ENCODE measurements around the gene IRF4.

Gene IRF4

DNA sequence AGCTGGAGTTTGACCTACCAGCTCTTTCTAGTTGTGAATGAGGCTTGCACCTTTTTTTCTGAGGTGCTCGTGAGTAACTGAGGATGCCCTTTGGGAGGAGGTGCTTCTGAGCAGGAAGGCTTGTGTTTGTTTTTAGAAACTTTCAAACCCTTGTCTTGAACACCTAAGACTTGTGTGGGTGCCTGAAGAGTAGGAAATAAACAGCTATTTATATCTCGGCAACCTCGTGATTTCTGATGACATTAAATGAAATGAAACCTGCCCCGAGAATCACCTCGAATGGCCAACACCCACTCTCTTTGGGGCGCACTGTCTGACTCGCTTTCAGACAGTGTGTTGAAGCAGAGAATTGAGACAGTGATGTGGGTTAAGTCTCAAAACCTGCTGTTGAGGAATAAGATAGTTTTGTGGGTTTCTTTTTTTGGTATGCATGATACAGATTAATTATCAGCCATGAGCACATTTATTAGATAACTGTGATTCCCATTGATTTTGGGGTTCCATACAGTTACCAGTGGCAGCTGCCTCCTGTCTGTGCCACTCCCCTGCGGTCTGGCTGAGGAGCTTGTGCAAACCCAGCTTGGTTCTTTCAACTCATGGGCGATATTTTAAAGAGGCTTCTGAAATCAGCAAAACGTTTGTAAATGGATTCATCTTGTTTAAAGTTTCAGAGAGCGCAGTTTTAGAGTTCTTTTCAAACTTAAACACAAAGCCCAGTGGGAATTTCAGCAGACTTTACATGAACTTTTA lies 8.4 kb downstream of the IRF4 start:
- DNase-seq, result no peak

DNA sequence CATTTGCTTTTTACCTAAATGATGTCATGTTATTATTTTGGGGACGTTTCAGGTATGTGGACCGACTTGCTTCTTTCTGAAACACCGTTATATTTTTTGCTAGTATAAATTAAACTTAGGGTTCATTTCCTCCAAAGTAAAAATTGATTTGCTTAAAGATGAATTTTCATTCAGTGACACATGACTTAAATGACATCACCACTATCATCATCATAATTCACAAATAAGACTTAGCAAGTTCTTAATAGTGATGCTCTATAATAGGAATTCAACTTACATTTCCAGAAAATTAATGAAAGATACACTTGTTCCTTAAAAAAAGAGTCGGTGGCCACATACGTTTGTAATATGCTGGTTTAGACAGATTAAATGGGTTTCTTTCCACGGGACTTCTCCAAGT lies 9.3 kb downstream of the IRF4 start:
- no peak for DNase-seq

DNA sequence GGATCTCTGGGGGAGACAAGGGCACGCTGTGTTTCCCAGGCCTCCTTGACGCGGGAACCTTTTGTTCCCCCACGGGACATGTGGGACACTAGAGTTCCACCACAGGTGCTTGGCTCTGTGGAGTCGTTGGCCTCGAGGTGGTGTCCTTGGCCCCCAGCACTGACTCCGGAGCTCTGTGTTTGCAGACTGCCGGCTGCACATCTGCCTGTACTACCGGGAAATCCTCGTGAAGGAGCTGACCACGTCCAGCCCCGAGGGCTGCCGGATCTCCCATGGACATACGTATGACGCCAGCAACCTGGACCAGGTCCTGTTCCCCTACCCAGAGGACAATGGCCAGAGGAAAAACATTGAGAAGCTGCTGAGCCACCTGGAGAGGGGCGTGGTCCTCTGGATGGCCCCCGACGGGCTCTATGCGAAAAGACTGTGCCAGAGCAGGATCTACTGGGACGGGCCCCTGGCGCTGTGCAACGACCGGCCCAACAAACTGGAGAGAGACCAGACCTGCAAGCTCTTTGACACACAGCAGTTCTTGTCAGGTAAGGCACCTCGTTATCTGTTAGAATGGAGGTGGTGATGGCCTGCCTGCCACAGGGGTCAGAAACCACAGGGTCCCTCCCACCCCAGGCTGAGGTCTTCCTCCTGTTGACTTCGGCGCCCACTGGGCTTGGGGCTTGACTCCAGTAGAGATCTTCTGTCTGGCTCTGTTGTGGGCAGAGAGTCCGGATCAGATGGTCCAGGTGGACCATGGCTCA lies 9.9 kb downstream of the IRF4 start:
- no peak for DNase-seq

DNA sequence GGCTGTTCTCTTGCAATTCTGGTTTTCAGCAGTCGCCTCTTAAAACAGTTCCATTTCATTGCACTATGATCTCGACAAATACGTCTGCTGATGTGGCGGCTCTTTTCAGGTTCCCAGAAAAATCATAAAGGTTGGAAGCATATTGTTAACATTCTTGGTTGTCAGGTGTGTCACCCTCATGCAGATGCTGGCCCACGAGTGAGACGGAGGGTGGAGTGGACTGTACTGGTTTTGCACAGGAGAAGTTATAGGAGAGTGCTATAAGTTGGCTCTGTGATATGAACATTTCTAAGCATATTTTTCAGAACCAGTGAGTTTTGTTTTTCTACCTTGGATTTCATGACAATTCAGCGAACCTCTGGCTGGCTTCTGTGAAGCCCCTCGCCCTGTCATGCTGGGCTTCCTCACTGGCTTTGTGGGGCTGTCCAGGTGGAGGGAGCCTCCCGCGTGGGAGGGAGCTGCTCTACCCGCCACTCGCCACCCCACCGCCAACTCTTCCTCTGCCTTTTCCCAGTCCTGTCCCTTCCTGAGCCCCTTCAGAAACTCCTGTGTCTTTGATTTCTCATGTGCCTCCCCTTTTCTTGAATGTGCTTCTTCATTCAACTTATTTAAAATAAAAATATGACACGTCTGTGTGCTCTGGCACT lies 10.6 kb downstream of the IRF4 start:
- DNase-seq, result no peak

DNA sequence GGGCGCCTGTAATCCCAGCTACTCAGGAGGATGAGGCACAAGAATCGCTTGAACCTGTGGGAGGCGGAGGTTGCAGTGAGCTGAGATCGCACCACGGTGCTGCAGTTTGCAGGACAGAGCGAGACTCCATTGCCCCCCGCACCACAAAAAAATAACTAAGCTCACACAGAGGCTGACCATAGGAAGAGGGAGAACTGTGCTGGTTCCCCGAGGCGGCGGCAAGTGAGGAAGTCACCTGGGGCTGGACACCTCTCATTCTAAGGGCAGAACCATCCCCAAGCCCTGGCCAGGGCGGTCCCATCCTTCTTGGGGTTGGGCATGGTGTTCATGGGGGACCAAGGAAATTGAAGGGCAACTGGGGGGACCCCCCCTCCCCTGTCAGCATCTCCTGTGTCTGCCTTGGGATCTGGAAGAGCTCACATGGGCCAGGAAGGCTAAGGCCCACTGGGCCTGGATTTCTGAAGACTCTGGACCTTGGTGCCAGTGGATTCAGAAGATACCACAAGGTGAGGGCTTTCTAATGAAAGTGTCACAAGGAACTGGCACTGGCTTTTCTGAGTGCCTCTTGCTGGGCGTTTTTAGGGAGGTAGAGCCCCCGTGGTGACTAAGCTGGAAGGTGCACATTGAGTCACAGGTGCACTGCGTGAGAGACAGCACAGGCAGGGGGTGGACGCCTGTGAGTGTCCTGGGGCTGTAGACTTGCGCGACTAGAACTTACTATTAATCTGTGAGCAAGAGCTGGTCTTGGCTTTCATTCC lies 11.5 kb downstream of the IRF4 start:
- no peak for DNase-seq

DNA sequence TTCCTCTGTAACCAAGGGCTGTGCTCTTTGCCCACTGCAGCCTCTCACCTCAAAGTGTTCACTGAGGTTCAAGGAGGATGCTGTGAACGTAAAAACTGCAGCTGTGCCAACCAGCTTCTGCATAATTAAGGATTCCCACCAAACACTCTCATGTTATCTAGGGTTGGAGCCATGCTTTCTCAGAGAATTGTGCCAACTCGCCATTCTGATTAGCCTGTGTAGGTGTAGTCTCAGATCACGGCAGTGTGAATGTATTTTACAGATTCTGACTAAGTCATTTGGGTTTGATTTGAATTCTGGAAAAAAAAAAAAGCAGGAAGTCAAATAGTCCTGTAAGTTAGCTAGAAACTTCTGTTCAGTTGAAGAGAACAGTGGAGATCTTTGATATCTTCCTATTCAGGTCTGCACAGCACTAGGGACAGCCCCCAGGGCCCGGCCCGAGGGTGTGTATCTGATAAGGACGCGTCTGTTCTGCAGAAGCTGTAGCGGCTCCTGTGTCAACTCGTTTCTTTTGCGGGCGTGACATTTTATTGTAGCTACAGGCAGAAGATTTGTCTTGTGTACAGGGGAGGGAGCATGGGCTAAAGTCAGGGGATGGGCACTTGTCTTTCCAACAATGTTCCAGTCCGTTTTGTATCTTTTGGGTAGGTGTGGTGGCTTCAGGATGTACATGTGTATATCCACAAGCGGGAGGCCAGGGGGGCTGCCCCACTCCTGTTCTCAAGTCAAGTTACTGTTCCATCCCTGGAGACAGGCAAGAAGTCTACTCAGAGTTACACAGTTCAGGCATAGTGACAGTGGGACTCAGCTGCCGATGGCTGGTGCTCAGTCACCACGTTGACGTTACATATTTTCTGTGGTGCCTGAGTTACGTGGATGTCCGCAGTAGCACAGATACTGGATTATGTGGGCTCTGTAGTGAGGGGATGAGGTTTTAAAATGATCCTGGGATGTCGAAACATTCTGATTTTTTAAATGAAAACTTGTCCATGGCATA lies 12.4 kb downstream of the IRF4 start:
- DNase-seq, result no peak

DNA sequence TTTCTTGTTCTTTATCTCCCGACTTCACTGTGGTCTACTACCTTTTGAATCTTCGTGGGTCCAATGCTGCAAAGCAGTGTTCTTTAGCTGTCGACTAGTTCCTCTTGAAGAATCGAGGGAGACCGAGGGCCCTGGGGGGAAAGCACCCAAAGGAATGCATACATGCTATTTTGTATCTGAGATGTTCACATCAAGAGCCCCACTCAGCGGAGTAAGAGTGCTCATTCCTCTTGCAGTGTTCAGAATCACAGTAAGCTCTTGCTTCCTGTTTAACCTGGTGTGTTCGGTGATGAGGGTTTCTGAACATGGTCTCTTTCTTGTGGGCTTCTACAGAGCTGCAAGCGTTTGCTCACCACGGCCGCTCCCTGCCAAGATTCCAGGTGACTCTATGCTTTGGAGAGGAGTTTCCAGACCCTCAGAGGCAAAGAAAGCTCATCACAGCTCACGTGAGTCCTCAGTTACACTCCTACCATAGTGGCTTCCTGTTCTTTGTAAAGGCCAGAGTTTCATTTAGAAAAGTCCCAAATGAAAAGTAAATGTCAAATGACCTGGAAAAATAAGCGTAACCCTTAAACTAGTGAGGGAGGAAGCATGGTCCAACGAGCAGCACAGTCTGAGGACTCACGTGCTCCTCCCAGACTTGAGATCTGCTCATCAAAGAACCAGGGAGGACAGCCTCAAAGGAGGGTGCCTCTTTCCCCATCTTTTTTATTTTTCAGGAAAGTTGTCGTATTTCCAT lies 13.3 kb downstream of the IRF4 start:
- DNase-seq, result no peak

DNA sequence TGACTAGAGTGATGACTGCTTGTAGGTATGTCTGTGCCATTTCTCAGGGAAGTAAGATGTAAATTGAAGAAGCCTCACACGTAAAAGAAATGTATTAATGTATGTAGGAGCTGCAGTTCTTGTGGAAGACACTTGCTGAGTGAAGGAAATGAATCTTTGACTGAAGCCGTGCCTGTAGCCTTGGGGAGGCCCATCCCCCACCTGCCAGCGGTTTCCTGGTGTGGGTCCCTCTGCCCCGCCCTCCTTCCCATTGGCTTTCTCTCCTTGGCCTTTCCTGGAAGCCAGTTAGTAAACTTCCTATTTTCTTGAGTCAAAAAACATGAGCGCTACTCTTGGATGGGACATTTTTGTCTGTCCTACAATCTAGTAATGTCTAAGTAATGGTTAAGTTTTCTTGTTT lies 16.6 kb downstream of the IRF4 start:
- no peak for DNase-seq

DNA sequence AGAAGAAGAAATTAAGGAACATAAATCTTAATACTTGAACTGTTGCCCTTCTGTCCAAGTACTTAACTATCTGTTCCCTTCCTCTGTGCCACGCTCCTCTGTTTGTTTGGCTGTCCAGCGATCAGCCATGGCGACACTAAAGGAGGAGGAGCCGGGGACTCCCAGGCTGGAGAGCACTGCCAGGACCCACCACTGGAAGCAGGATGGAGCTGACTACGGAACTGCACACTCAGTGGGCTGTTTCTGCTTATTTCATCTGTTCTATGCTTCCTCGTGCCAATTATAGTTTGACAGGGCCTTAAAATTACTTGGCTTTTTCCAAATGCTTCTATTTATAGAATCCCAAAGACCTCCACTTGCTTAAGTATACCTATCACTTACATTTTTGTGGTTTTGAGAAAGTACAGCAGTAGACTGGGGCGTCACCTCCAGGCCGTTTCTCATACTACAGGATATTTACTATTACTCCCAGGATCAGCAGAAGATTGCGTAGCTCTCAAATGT lies 17.1 kb downstream of the IRF4 start:
- no peak for DNase-seq

DNA sequence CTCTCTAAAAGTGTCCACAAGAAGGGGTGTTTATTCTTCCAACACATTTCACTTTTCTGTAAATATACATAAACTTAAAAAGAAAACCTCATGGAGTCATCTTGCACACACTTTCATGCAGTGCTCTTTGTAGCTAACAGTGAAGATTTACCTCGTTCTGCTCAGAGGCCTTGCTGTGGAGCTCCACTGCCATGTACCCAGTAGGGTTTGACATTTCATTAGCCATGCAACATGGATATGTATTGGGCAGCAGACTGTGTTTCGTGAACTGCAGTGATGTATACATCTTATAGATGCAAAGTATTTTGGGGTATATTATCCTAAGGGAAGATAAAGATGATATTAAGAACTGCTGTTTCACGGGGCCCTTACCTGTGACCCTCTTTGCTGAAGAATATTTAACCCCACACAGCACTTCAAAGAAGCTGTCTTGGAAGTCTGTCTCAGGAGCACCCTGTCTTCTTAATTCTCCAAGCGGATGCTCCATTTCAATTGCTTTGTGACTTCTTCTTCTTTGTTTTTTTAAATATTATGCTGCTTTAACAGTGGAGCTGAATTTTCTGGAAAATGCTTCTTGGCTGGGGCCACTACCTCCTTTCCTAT lies 17.9 kb downstream of the IRF4 start:
- DNase-seq, result no peak

DNA sequence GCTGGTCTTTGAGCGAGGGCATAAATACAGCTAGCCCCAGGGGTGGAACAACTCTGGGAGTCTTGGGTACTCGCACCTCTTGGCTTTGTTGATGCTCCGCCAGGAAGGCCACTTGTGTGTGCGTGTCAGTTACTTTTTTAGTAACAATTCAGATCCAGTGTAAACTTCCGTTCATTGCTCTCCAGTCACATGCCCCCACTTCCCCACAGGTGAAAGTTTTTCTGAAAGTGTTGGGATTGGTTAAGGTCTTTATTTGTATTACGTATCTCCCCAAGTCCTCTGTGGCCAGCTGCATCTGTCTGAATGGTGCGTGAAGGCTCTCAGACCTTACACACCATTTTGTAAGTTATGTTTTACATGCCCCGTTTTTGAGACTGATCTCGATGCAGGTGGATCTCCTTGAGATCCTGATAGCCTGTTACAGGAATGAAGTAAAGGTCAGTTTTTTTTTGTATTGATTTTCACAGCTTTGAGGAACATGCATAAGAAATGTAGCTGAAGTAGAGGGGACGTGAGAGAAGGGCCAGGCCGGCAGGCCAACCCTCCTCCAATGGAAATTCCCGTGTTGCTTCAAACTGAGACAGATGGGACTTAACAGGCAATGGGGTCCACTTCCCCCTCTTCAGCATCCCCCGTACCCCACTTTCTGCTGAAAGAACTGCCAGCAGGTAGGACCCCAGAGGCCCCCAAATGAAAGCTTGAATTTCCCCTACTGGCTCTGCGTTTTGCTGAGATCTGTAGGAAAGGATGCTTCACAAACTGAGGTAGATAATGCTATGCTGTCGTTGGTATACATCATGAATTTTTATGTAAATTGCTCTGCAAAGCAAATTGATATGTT lies 19.2 kb downstream of the IRF4 start:
- DNase-seq, result no peak

DNA sequence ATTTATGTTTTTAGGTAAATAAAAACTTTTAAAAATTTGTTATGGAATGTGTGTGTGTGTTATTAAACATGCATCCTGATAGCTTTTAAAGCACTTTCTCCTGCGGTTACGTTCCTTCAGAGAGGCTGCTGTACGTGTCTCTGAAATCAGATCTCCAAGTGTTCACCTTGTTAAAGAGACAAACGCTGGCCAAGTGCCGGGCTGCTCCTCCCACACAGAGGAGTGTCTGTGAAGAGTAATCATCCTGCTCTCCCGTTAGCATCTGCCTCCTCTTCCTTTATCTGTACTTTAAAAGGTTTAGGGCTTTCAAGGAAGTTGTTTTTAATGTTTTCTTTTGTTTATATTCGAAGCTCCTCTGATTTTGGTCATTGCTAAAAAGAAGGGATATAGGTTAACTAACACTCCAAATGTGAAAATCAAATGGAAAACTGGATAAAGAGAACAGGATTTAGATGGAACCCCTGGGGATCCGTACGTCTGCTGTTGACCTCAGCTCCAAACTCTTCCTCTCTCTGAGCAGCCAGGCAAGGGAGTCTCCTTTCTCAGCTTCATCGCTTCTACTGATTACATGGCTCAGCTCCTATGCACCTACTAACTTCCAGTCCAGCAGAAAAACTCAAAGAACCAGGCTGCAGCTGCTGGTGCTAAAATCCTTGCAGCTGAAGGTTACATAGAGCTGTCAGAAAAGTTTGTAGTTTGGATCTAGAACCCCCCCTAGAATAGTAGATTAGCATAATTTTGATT lies 20.0 kb downstream of the IRF4 start:
- no peak for DNase-seq

DNA sequence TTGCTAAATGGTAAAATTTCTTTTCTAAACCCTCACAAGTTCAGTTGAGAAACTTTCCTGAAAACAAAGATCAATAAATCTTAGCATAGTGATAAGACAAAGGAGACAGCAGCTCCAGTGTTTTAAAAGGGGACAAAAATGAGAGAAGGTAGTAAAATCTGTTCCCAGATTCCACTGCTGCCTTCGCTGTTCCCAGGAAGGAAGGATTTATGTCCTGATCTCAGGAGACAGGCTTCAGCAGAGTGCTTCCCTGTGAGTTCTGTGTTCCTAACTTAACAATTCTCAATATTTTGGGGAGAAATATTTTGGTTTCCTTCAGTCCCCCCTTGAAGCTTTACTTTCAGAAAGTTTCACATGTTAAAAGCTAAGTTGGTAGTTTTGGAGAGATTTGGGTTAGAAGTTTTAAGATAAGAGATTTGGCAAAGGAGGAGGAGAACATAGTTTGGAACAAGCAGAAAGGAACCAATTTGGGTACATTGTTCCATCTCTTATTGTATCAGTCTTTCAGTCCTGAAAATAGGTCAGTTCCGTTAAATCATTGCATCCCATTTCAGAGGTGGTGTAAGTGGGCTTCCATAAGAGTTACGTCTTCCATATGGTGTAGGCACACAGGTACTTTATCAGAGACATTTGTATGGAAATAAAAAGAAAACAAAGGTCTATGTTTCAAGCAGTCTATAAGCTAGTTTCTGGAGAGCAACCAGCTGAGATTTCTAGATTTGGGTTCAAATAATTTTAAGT lies 20.8 kb downstream of the IRF4 start:
- DNase-seq, result no peak

DNA sequence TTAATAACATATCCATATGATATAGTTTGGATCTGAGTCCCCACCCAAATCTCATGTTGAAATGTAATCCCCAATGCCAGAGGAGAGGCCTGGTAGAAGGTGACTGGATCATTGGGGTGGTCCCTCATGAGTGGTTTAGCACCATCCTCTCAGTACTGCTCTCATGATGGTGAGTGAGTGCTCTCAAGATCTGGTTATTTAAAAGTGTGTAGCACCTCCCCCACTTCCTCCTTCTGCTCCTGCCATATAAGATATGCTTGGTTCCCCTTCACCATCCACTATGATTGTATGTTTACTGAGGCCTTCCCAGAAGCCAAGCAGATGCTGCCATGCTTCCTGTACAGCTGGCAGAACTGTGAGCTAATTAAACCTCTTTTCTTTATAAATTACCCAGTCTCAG lies 22.9 kb downstream of the IRF4 start:
- DNase-seq, result no peak

DNA sequence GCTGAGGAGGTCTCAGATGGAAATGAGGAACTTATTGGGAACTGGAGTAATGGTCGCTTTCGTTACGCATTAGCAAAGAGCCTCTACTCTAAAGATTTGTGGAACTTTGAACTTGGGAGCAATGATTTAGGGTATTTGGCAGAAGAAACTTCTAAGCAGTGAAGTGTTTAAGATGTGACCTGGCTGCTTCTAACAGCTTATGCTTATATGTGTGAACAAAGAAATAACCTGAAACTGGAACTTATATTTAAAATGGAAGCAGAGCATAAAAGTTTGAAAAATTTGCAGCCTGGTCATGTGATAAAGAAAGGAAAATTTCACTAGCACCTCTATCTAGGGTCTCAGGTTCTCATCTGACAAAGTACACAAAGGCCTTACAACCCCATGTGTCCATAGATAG lies 23.5 kb downstream of the IRF4 start:
- no peak for DNase-seq

DNA sequence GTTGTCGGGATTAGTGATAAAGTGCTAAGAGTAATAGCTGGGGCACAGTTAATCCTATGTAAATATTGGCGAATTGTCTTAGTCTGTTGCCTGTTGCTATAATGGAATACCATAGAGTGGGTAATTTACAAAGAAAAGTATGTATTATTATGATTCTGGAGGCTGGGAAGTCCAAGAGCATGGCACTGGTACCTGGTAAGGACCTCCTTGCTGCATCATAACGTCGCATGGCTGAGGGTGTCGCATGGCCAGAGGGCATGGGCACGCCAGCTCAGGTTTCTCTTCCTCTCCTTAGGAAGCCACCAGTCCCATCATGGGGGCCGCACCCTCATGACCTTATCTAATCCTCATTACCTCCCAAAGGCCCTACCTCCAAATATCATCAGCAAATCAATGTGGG lies 29.7 kb downstream of the IRF4 start:
- DNase-seq, result no peak

DNA sequence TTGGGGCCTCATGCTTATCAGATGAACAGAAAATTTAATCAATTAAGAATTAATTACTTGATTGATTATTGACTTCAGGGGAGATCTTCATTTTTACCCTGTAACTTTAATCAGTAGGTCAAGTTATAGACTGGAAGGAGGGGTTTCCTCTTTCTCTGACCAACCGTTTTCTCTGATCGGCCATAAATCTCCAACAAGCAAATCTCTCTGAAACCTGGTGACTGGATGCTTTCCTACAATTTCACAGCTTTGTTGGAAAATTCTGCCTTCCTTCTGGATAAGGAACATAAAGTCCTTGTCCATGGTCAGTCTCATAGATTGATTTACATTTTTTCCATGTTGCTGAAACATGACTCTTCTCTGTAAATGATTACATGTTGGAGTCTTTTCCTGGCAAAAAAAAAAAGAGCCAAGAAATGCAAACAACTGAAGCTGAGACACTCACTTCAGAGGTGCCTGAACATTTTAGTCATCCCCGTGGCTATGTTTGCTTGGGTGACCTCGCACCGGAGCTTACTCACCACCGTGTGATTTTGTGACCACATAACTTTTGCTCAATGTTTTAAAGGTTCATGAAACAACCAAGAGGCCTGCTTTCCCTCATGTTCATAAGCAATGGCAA lies 31.0 kb downstream of the IRF4 start:
- DNase-seq, result no peak
